PFSK-1 (cell line): Measurements from ENCODE around the gene PRDM11.

Source experiments
- POLR2AphosphoS5 ChIP-seq: IDR thresholded peaks from 2 replicates; pipeline ENCODE4 v1.6.1; 2012; ENCODE audit warnings: low read depth, mild to moderate bottlenecking, control low read depth, low read length, moderate library complexity
- SIN3A ChIP-seq: IDR thresholded peaks from 2 replicates; pipeline ENCODE4 v1.6.1; 2012; ENCODE audit warnings: mild to moderate bottlenecking, low read length, moderate library complexity, borderline replicate concordance; ENCODE audit not compliant: insufficient read depth
- TAF1 ChIP-seq: IDR thresholded peaks from 2 replicates; pipeline ENCODE4 v1.6.1; 2012; ENCODE audit warnings: low read length, control low read depth, borderline replicate concordance; ENCODE audit not compliant: insufficient read depth
- TF ChIP-seq, protein P1 (sequence below), 2 experiments: IDR thresholded peaks; 2 replicates each; pipeline versions ENCODE4 v1.6.1 to v1.8.0; 2011 to 2012; ENCODE audit warnings: low read depth in 2 of 2, low read length in 2 of 2, control low read depth in 1 of 2, inconsistent platforms in 1 of 2, mild to moderate bottlenecking in 1 of 2, moderate library complexity in 1 of 2; ENCODE audit not compliant: insufficient read depth in 1 of 2

GRCh38 chr11:45176996-45177395 lies 30.6 kb downstream of the PRDM11 start:
- TF ChIP-seq, protein P1, sequence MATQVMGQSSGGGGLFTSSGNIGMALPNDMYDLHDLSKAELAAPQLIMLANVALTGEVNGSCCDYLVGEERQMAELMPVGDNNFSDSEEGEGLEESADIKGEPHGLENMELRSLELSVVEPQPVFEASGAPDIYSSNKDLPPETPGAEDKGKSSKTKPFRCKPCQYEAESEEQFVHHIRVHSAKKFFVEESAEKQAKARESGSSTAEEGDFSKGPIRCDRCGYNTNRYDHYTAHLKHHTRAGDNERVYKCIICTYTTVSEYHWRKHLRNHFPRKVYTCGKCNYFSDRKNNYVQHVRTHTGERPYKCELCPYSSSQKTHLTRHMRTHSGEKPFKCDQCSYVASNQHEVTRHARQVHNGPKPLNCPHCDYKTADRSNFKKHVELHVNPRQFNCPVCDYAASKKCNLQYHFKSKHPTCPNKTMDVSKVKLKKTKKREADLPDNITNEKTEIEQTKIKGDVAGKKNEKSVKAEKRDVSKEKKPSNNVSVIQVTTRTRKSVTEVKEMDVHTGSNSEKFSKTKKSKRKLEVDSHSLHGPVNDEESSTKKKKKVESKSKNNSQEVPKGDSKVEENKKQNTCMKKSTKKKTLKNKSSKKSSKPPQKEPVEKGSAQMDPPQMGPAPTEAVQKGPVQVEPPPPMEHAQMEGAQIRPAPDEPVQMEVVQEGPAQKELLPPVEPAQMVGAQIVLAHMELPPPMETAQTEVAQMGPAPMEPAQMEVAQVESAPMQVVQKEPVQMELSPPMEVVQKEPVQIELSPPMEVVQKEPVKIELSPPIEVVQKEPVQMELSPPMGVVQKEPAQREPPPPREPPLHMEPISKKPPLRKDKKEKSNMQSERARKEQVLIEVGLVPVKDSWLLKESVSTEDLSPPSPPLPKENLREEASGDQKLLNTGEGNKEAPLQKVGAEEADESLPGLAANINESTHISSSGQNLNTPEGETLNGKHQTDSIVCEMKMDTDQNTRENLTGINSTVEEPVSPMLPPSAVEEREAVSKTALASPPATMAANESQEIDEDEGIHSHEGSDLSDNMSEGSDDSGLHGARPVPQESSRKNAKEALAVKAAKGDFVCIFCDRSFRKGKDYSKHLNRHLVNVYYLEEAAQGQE (IDR thresholded peaks at IDR 0.05; ENCODE audit: insufficient read depth in 1 of 2, low read depth in 2 of 2, low read length in 2 of 2): no peak
- TF ChIP-seq SIN3A (no peak), TAF1 (no peak), POLR2AphosphoS5 (no peak)
